ENCODE data around the gene RGS7.

The RGS7 gene

DNA sequence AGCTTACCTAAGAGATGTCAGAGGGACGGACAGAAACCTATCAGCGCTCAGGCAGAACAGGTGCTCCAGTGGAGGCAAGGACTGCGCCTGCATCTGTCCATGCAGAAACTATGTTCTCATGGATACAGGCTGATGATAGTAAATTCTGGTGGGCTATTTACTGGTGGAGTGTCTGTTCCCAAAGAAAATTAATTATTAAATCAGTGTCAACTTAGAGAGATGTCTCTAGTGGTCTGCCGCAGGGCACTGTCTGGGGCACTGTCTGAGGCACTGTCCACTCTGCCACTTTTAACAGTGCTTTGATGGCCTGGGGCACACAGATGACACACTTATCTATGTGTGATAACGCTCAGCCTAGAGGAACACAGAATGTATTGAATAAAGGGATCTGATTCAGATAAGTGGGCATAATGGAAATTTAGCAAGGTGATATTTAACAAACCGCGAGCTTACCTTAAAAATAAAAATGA is 148.1 kb downstream of the RGS7 start:
- Histone ChIP-seq H3K27ac (ENCODE audit: low read depth, low read length) (no peak overlapping the region), H3K36me3 (ENCODE audit: insufficient read depth, low read length) (no peaks in the 10 kb centered on the region), H3K27me3 (ENCODE audit: insufficient read depth, low read length) (no peaks in the 10 kb centered on the region), H3K9ac (ENCODE audit: low read depth, low read length) (no peak overlapping the region), H3K4me3 (ENCODE audit: low read length) (no peak overlapping the region), H3K9me3 (ENCODE audit: insufficient read depth, low read depth, low read length) (no peaks in the 10 kb centered on the region), H3K4me1 (ENCODE audit: insufficient read depth, low read length) (0 out of 2 replicates have a peak, but pooled peaks cover 4% of the 10 kb centered on the region)
- 95% methylated on average over 5 of the region's 7 CpGs for WGBS

DNA sequence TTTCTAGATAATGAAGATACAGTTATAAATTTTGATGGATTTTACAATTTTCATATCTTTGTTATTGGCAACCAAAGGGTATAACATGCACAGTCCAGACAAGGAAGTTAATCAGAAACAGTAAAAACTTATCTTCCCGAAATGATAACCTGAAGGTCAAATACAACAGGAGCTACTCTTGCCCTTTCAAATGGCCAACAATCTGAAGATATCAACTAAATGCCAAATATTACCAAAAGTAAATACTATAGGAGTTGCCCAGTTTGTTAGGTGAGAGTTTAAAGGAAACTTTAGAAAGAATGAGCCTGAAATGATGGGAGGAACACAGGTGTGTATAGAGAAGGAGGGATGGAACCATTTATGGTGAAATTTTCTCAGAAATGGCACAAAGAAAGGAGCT is 153.2 kb downstream of the RGS7 start:
- Histone ChIP-seq H3K4me3 (ENCODE audit: low read length) (no peak overlapping the region), H3K9me3 (ENCODE audit: insufficient read depth, low read depth, low read length) (no peaks in the 10 kb centered on the region), H3K4me1 (ENCODE audit: insufficient read depth, low read length) (peaks cover 15% of the 10 kb centered on the region), H3K27ac (ENCODE audit: low read depth, low read length) (no peak overlapping the region), H3K27me3 (ENCODE audit: insufficient read depth, low read length) (no peaks in the 10 kb centered on the region), H3K36me3 (ENCODE audit: insufficient read depth, low read length) (no peaks in the 10 kb centered on the region), H3K9ac (ENCODE audit: low read depth, low read length) (no peak overlapping the region)
- WGBS: 100% methylated on average over 1 of the region's 1 CpG

DNA sequence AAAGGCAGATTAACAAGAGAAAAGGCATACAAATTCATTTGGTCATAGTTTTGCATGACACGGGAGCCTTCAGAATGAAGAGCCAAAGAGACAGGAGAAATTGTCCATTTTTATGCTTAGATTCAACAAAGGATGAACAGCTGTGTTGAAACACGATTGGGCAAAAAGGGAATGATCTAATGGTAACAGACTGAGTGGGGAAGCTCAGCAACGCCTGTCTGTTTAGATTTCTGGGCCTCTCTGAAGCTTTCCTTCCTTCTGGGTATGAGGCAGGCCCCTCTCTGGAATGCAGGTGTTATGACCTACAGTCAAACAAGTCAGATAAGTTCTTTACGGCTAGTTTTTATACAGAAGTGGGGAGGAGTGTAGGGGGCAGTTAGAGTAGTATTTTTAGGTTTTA is 154.6 kb downstream of the RGS7 start:
- H3K9ac ChIP-seq (ENCODE audit: low read depth, low read length): no peak overlapping the region
- H3K9me3 ChIP-seq (ENCODE audit: insufficient read depth, low read depth, low read length): no peaks in the 10 kb centered on the region
- 56% methylated on average over 4 of the region's 4 CpGs for WGBS
- H3K27ac ChIP-seq (ENCODE audit: low read depth, low read length): peak overlapping the region; percentile 51; the same call in 1 of the 2 replicates
- no peaks in the 10 kb centered on the region for H3K36me3 ChIP-seq (ENCODE audit: insufficient read depth, low read length)
- no peaks in the 10 kb centered on the region for H3K27me3 ChIP-seq (ENCODE audit: insufficient read depth, low read length)
- no peak overlapping the region for H3K4me3 ChIP-seq (ENCODE audit: low read length)
- H3K4me1 ChIP-seq (ENCODE audit: insufficient read depth, low read length): peaks cover 12% of the 10 kb centered on the region

DNA sequence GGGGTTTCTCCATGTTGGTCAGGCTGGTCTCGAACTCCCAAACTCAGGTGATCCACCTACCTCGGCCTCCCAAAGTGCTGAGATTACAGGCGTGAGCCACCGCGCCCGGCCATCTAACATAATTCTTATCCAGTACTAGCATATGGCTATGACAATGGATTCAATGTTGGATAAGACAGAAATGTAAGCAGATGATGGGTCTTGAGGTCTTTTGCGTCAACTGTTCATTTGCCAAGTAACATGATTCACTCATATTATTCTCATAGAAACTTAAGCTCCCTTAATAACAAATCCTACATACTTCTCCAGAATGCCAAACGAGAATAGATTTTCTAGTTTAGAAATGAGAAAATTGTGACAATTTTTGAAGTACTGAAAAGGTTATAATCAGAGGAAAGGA is 170.3 kb downstream of the RGS7 start:
- no peaks in the 10 kb centered on the region for H3K9me3 ChIP-seq (ENCODE audit: insufficient read depth, low read depth, low read length)
- no peaks in the 10 kb centered on the region for H3K27me3 ChIP-seq (ENCODE audit: insufficient read depth, low read length)
- no peak overlapping the region for H3K9ac ChIP-seq (ENCODE audit: low read depth, low read length)
- no peak overlapping the region for H3K27ac ChIP-seq (ENCODE audit: low read depth, low read length)
- H3K4me1 ChIP-seq (ENCODE audit: insufficient read depth, low read length): peaks cover 5% of the 10 kb centered on the region; the same call in 1 of the 2 replicates
- 81% methylated on average over 8 of the region's 8 CpGs for WGBS
- no peaks in the 10 kb centered on the region for H3K36me3 ChIP-seq (ENCODE audit: insufficient read depth, low read length)
- H3K4me3 ChIP-seq (ENCODE audit: low read length): no peak overlapping the region

DNA sequence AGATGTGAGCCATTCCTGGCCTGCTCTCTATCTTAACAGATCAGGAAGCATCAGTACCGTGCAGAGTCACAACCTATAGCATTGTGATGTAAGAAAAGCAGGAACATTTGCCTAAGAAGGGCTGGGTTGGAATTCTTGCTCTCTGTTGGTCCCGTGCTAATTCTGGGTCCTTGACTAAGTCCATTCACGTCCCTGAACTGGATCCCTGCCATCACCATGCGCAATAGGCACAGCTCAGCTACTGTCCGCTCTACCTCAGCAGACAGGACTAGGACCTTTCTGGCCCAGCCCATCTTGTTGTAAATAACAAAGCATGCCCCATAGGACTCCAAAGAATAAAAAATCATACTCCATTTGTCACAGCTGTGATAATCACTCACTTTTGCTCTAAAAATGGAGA is 175.0 kb downstream of the RGS7 start:
- Histone ChIP-seq H3K36me3 (ENCODE audit: insufficient read depth, low read length) (no peaks in the 10 kb centered on the region), H3K27me3 (ENCODE audit: insufficient read depth, low read length) (no peaks in the 10 kb centered on the region), H3K9ac (ENCODE audit: low read depth, low read length) (no peak overlapping the region), H3K27ac (ENCODE audit: low read depth, low read length) (no peak overlapping the region), H3K4me3 (ENCODE audit: low read length) (no peak overlapping the region), H3K9me3 (ENCODE audit: insufficient read depth, low read depth, low read length) (no peaks in the 10 kb centered on the region), H3K4me1 (ENCODE audit: insufficient read depth, low read length) (no peaks in the 10 kb centered on the region; the same call in 1 of the 2 replicates)
- WGBS: 91% methylated on average over 5 of the region's 5 CpGs

DNA sequence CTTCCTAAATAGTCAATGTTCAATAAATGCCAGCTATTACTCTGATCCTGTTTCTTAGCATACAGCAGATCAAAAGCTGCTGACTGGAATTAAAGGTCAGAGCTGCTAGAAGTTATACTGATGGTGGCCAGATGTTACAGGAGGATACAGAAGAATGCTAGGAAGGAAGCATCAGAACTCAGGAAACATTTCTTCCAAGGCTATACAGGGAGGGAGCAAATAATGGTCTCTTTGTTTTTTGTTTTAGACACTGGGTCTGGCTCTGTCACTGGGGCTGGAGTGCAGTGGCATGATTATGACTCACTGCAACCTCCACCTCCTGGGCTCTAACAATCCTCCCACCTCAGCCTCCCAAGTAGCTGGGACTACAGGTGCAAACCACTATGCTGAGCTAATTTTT is 175.5 kb downstream of the RGS7 start:
- H3K27me3 ChIP-seq (ENCODE audit: insufficient read depth, low read length): no peaks in the 10 kb centered on the region
- H3K4me1 ChIP-seq (ENCODE audit: insufficient read depth, low read length): no peaks in the 10 kb centered on the region; the same call in 1 of the 2 replicates
- H3K4me3 ChIP-seq (ENCODE audit: low read length): no peak overlapping the region
- H3K27ac ChIP-seq (ENCODE audit: low read depth, low read length): no peak overlapping the region
- H3K9ac ChIP-seq (ENCODE audit: low read depth, low read length): no peak overlapping the region
- no peaks in the 10 kb centered on the region for H3K36me3 ChIP-seq (ENCODE audit: insufficient read depth, low read length)
- no peaks in the 10 kb centered on the region for H3K9me3 ChIP-seq (ENCODE audit: insufficient read depth, low read depth, low read length)

DNA sequence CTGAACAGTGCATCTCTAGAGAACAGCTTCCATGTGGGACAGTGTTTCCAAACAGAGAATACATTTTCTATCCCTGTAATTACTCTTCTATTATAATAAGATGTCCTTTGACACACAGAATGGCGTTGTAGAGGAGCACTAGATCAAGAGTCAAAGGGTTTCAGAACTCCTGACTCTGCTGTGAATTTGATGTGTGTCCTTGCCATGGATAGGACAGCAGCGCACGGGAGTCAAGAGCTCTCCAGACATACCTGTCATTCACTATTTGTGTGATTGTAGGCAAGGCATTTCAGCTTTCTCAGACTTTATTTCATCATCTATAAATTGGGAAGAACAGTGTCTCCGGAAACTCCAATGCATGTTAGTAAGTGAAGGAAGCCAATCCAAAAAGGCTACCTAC is 176.4 kb downstream of the RGS7 start:
- H3K4me3 ChIP-seq (ENCODE audit: low read length): no peak overlapping the region

DNA sequence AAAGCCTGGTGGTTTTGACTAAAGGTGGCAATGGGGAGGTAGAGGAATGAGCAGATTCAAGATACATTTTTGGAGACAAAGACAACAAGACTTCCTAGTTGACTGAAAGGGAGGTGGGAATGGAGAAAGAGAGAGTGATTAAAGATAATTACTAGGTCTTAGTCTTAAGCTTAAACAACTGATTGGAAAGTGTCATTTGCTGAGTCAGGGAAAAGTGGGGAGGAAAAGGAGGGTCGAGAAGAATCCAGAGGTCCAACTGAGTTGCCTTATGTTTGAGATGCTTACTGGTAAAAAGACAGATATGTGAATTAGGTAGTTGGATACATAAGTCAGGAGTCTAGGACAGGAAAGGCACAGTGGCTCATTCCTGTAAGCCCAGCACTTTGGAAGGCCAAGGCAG is 179.3 kb downstream of the RGS7 start:
- no peak overlapping the region for H3K9ac ChIP-seq (ENCODE audit: low read depth, low read length)
- peaks cover 3% of the 10 kb centered on the region; the same call in 1 of the 2 replicates for H3K4me1 ChIP-seq (ENCODE audit: insufficient read depth, low read length)
- 92% methylated on average over 1 of the region's 1 CpG for whole genome bisulfite sequencing
- H3K27me3 ChIP-seq (ENCODE audit: insufficient read depth, low read length): no peaks in the 10 kb centered on the region
- no peak overlapping the region for H3K27ac ChIP-seq (ENCODE audit: low read depth, low read length)
- no peaks in the 10 kb centered on the region for H3K9me3 ChIP-seq (ENCODE audit: insufficient read depth, low read depth, low read length)
- H3K4me3 ChIP-seq (ENCODE audit: low read length): no peak overlapping the region
- H3K36me3 ChIP-seq (ENCODE audit: insufficient read depth, low read length): no peaks in the 10 kb centered on the region

More for the DNA sequence above, 176.4 kb downstream of the RGS7 start:
- Histone ChIP-seq H3K9ac (ENCODE audit: low read depth, low read length) (no peak overlapping the region), H3K27me3 (ENCODE audit: insufficient read depth, low read length) (no peaks in the 10 kb centered on the region), H3K4me1 (ENCODE audit: insufficient read depth, low read length) (no peaks in the 10 kb centered on the region; the same call in 1 of the 2 replicates), H3K27ac (ENCODE audit: low read depth, low read length) (no peak overlapping the region), H3K9me3 (ENCODE audit: insufficient read depth, low read depth, low read length) (no peaks in the 10 kb centered on the region), H3K36me3 (ENCODE audit: insufficient read depth, low read length) (no peaks in the 10 kb centered on the region)
- WGBS: 100% methylated on average over 3 of the region's 4 CpGs

DNA sequence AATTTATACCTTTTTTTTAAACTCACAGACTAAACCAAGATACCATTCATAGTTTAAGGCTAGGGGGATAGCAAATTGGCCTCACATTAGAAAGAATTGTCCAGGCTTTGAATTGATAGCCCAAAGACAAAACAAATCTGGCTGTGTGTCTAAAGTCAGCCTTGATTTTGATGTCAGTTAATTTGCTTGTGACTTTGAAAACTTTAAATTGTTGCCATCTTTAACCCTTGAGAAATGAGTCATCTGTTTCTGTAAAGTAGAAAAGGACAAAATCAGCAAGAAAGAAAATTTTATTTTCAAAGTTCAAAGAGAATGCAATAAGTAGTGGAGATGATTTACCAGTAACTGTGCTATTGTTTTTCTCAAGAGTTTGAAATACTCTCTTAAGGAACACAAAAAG is 184.5 kb downstream of the RGS7 start:
- no peak overlapping the region for H3K4me3 ChIP-seq (ENCODE audit: low read length)
- no peaks in the 10 kb centered on the region for H3K9me3 ChIP-seq (ENCODE audit: insufficient read depth, low read depth, low read length)
- H3K4me1 ChIP-seq (ENCODE audit: insufficient read depth, low read length): 0 out of 2 replicates have a peak, but pooled peaks cover 5% of the 10 kb centered on the region
- H3K27me3 ChIP-seq (ENCODE audit: insufficient read depth, low read length): no peaks in the 10 kb centered on the region
- H3K27ac ChIP-seq (ENCODE audit: low read depth, low read length): no peak overlapping the region
- H3K9ac ChIP-seq (ENCODE audit: low read depth, low read length): no peak overlapping the region
- H3K36me3 ChIP-seq (ENCODE audit: insufficient read depth, low read length): no peaks in the 10 kb centered on the region

DNA sequence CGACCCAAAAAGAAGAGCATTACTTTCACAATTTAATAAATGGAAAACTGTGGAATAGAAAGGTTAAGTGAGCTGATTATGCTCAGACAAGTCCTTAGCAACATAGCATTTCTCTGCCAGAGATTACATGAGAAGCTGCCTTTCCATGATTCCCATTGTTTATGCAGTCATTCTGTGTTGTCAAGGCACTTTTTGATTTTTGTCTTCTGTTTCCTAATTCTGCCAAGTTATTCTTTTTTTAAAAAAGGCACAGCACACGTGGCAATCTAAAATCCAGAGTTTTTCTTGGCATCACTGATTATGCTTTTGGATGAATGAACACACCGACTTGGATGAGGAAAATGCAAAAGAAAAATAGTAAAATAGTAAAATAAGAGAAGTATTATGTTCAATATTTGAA is 185.0 kb downstream of the RGS7 start:
- Histone ChIP-seq H3K27ac (ENCODE audit: low read depth, low read length) (no peak overlapping the region), H3K9me3 (ENCODE audit: insufficient read depth, low read depth, low read length) (no peaks in the 10 kb centered on the region), H3K36me3 (ENCODE audit: insufficient read depth, low read length) (no peaks in the 10 kb centered on the region), H3K4me1 (ENCODE audit: insufficient read depth, low read length) (0 out of 2 replicates have a peak, but pooled peaks cover 5% of the 10 kb centered on the region), H3K9ac (ENCODE audit: low read depth, low read length) (no peak overlapping the region), H3K27me3 (ENCODE audit: insufficient read depth, low read length) (no peaks in the 10 kb centered on the region), H3K4me3 (ENCODE audit: low read length) (no peak overlapping the region)
- WGBS: 76% methylated on average over 2 of the region's 3 CpGs

DNA sequence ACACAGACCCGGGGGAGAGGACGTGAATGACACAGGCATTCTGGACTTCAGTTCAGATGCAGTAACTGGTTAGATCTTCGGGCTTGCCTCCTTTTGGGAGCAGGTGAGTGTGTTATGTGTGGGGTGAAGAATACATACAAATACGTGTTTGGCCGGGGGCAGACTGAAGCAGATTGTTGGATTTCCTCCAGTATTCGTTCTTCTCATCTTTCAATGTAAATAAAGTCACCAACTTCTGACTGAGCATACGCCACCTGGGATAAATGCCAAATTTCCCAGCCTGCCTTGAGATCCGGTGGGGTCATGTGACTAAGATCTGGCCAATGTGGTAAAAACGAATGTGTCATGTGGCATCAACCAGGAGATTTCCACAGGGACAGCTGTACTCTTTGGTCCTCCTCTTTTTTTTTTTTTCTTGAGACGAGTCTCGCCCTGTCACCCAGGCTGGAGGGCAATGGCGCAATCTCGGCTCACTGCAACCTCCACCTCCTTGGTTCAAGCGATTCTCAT is 189.8 kb downstream of the RGS7 start:
- no peak overlapping the region for H3K27ac ChIP-seq (ENCODE audit: low read depth, low read length)
- H3K27me3 ChIP-seq (ENCODE audit: insufficient read depth, low read length): no peaks in the 10 kb centered on the region
- no peaks in the 10 kb centered on the region for H3K9me3 ChIP-seq (ENCODE audit: insufficient read depth, low read depth, low read length)
- H3K4me1 ChIP-seq (ENCODE audit: insufficient read depth, low read length): peaks cover 16% of the 10 kb centered on the region
- WGBS: 93% methylated on average over 14 of the region's 14 CpGs
- no peak overlapping the region for H3K9ac ChIP-seq (ENCODE audit: low read depth, low read length)
- no peak overlapping the region for H3K4me3 ChIP-seq (ENCODE audit: low read length)
- no peaks in the 10 kb centered on the region for H3K36me3 ChIP-seq (ENCODE audit: insufficient read depth, low read length)

DNA sequence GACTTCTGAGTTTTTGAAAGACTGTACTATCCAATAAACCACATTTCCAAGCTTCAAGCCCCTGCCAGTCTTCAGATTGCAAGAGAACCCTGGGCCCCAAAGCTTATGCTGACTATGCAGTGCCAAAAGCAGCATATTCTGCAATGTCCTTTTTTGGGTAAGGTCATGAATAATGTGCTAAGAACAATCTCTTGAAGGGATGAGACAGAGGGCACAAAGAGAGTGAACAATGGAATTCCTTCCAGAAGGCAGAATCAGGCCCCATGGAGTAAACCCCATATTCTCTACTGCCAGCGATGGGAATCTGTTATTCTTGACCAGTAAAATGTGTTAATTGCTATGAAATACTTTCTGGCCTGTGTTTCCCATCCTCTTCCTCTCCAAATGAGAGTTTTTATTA is 190.4 kb downstream of the RGS7 start:
- Histone ChIP-seq H3K4me3 (ENCODE audit: low read length) (no peak overlapping the region), H3K27ac (ENCODE audit: low read depth, low read length) (no peak overlapping the region), H3K36me3 (ENCODE audit: insufficient read depth, low read length) (no peaks in the 10 kb centered on the region), H3K27me3 (ENCODE audit: insufficient read depth, low read length) (no peaks in the 10 kb centered on the region), H3K9ac (ENCODE audit: low read depth, low read length) (no peak overlapping the region), H3K4me1 (ENCODE audit: insufficient read depth, low read length) (peaks cover 16% of the 10 kb centered on the region), H3K9me3 (ENCODE audit: insufficient read depth, low read depth, low read length) (no peaks in the 10 kb centered on the region)
- 89% methylated on average over 1 of the region's 1 CpG for WGBS
